ENCODE results near the gene HOXD4.

The HOXD4 gene

DNA sequence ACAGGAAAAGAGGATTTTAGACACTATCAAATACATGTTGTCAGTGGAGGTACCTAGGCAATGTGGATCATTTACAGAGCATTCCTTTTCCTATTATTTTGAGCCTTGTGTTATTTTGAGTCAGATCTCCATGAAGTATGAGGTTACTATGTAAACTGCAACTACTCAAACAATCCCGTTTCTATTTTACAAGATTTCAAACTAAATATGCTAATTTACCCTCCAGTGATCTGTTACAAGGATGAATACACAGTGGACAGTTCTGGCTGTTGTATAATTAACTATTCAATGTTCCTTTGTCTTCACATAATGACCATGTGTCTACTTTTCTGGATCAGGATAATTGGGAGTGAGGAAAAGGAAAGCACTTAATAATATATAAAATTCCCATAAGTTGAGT lies 41.7 kb downstream of the HOXD4 start:
- DNase-seq = no peak

DNA sequence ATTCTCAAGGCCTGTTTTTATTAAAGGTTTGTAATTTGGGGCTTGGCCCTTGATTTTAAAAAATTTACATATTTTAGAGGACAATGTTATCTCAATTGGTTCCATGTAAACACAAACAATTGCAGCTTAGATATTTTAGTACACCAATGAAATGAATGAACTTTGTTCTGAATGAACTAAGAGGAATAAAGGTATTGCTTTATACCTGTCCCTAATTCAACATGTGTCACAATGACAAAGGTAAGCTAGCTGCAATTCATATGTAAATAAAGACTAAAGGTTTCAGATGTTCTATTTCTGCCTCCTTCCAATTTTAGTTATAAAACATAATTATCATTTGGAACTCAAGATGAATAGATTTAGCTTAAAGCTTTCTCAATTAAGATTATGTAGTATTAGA lies 48.6 kb downstream of the HOXD4 start:
- DNase-seq = no peak

DNA sequence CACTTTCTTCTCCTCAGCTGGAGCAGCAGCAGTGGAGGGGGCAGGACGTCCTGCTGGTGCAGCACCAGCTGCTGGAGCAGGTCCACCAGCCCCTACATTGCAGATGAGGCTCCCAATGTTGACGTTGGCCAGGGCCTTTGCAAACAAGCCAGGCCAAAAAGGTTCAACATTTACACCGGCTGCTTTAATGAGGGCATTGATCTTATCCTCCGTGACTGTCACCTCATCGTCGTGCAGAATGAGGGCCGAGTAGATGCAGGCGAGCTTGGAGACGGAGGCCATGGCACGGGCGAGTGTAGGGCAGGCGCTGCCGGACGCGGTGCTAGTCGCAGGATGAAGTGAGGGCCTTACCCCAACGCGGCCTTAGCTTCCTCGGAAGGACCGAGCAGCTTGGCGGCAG lies 49.6 kb downstream of the HOXD4 start:
- DNase-seq = no peak

DNA sequence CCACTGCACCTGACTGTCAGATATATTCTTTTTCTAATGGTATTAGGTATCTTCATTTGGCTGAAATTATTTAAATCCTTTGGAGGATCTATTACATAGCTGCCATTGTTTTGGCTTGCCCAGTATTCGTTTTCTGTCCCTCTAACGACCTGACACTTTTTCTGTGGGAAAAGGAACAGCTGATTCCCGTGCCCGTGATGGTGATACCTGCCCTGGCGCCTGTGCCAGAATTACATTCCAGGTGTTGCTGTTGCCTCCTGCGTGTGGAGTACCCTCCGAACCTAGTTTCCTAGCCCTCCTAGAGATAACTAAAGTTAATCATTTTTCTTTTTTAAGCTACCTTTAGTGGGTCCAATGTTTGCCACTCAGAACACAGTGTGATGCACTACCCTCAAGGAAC lies 51.1 kb downstream of the HOXD4 start:
- no peak for DNase-seq
